H1 (cell line): ENCODE data around the gene PDGFB. TPM values are rescaled to one million over a fixed set of nuclear protein-coding genes. Genes with fewer than 3 reads are reported as not detected.

Experiments
- CTCF ChIA-PET: fragments of 300-600 bp; sonication (Branson Sonifier 250); formaldehyde crosslinking; loops from one replicate; lab custom pipeline; 2021; ENCODE audit not compliant: partially characterized antibody; lab: Charles Lee
- POLR2A ChIA-PET: fragments of 300-600 bp; sonication (Branson Sonifier 250); formaldehyde crosslinking; loops from one replicate; lab custom pipeline; 2021; ENCODE audit warnings: inconsistent platforms; ENCODE audit not compliant: partially characterized antibody; lab: Charles Lee
- DNase-seq, 2 experiments: peaks; one replicate each; pipeline versions ENCODE4 v3.0.0 to v3.0.0-alpha.2; 2010 to 2022; ENCODE audit warnings: low spot score in 2 of 2, low read depth in 1 of 2, mixed read lengths in 1 of 2
- FAIRE-seq: peaks from 2 replicates; lab custom pipeline; 2011; peaks lifted over from hg19 to GRCh38; lab: Jason Lieb, UNC
- H2AFZ ChIP-seq: 2 replicates; pipeline ENCODE4 v1.8.1; 2012; ENCODE audit warnings: low read length, inconsistent platforms
- H2AK5ac ChIP-seq: 2 replicates; pipeline ENCODE4 v1.6.1; 2013; ENCODE audit warnings: low read depth, low read length
- H2BK120ac ChIP-seq: replicated peaks from 2 replicates; pipeline ENCODE3; 2013; ENCODE audit warnings: low read depth, low read length, inconsistent platforms
- H2BK12ac ChIP-seq: 2 replicates; pipeline ENCODE4 v1.6.1; 2013; ENCODE audit warnings: low read depth, low read length
- H2BK15ac ChIP-seq: 2 replicates; pipeline ENCODE4 v1.6.1; 2013; ENCODE audit warnings: low read length
- H2BK20ac ChIP-seq: 2 replicates; pipeline ENCODE4 v1.6.1; 2013; ENCODE audit warnings: low read length
- H2BK5ac ChIP-seq: 2 replicates; pipeline ENCODE4 v1.6.1; 2013; ENCODE audit warnings: low read depth, low read length
- H3K14ac ChIP-seq: 2 replicates; pipeline ENCODE4 v1.6.1; 2013; ENCODE audit warnings: inconsistent platforms; ENCODE audit not compliant: insufficient read length
- H3K18ac ChIP-seq: 2 replicates; pipeline ENCODE4 v1.6.1; 2013; ENCODE audit warnings: low read length; ENCODE audit errors: extremely low read depth
- H3K23ac ChIP-seq: 2 replicates; pipeline ENCODE4 v1.6.1; 2013; ENCODE audit warnings: inconsistent platforms; ENCODE audit not compliant: insufficient read length
- H3K23me2 ChIP-seq: 2 replicates; pipeline ENCODE4 v1.6.1; 2013; ENCODE audit warnings: low read depth, low read length
- H3K27ac ChIP-seq: 2 replicates; pipeline ENCODE4 v1.6.1; 2011; ENCODE audit warnings: low read depth, low read length, inconsistent platforms
- H3K27me3 ChIP-seq, 4 experiments: replicated peaks in 1 of 4; 1 replicate in 1 of 4; 2 replicates in 3 of 4; pipeline versions ENCODE4 v1.6.1 to v1.8.1; 2011 to 2013; ENCODE audit warnings: low read length in 3 of 4, mild to moderate bottlenecking in 3 of 4, inconsistent platforms in 2 of 4, mixed read lengths in 2 of 4, moderate library complexity in 1 of 4; ENCODE audit not compliant: control insufficient read depth in 3 of 4, insufficient read depth in 3 of 4; ENCODE audit errors: extremely low read depth in 1 of 4
- H3K36me3 ChIP-seq, 4 experiments: 2 replicates each; pipeline versions ENCODE4 v1.6.1 to v1.8.1; 2011 to 2013; ENCODE audit warnings: mild to moderate bottlenecking in 4 of 4, low read length in 3 of 4, moderate library complexity in 2 of 4, control low read depth in 1 of 4, inconsistent platforms in 1 of 4; ENCODE audit not compliant: insufficient read depth in 4 of 4, control insufficient read depth in 2 of 4
- H3K4ac ChIP-seq: replicated peaks from 2 replicates; pipeline ENCODE3; 2013; ENCODE audit warnings: low read length, low read depth, mixed read lengths, inconsistent platforms; ENCODE audit not compliant: insufficient read length
- H3K4me1 ChIP-seq, 4 experiments: replicated peaks in 1 of 4; 1 replicate in 1 of 4; 2 replicates in 3 of 4; pipeline versions ENCODE4 v1.6.1 to v1.8.1; 2011 to 2013; ENCODE audit warnings: low read length in 3 of 4, inconsistent platforms in 2 of 4, mixed read lengths in 1 of 4; ENCODE audit not compliant: insufficient read depth in 4 of 4, control insufficient read depth in 3 of 4
- H3K4me2 ChIP-seq, 2 experiments: 2 replicates each; pipeline versions ENCODE4 v1.6.1 to v1.8.1; 2011 to 2013; ENCODE audit warnings: low read depth in 2 of 2, low read length in 2 of 2, control low read depth in 1 of 2, inconsistent platforms in 1 of 2, mild to moderate bottlenecking in 1 of 2; ENCODE audit not compliant: insufficient read depth in 1 of 2
- H3K4me3 ChIP-seq, 4 experiments: fragments of 200-600, 300-600 bp in 1 of 4; sonication (generic), shearing (Covaris generic), sonication (Bioruptor Twin) in 1 of 4; 2 replicates each; pipeline versions ENCODE4 v1.5.1 to v1.8.1; 2011 to 2016; ENCODE audit warnings: low read length in 4 of 4, low read depth in 3 of 4, control low read depth in 2 of 4, inconsistent platforms in 2 of 4, mild to moderate bottlenecking in 2 of 4, mixed read lengths in 1 of 4, moderate library complexity in 1 of 4; ENCODE audit not compliant: insufficient read depth in 2 of 4; ENCODE audit errors: extremely low read depth in 1 of 4
- H3K56ac ChIP-seq: replicated peaks from 2 replicates; pipeline ENCODE3; 2013; ENCODE audit warnings: low read depth, mild to moderate bottlenecking, mixed read lengths, low read length, inconsistent platforms; ENCODE audit not compliant: insufficient read length
- H3K79me1 ChIP-seq: 2 replicates; pipeline ENCODE4 v1.6.1; 2013; ENCODE audit warnings: low read depth, low read length, control low read depth
- H3K79me2 ChIP-seq, 2 experiments: 2 replicates each; pipeline versions ENCODE4 v1.6.1 to v1.8.1; 2012 to 2013; ENCODE audit warnings: low read length in 2 of 2, mild to moderate bottlenecking in 2 of 2, inconsistent platforms in 1 of 2; ENCODE audit not compliant: insufficient read depth in 2 of 2, control insufficient read depth in 1 of 2
- H3K9ac ChIP-seq, 4 experiments: replicated peaks in 1 of 4; 1 replicate in 1 of 4; 2 replicates in 3 of 4; pipeline versions ENCODE4 v1.6.1 to v1.8.1; 2011 to 2013; ENCODE audit warnings: low read depth in 3 of 4, low read length in 3 of 4, control low read depth in 2 of 4, mild to moderate bottlenecking in 2 of 4, moderate library complexity in 2 of 4, inconsistent platforms in 1 of 4; ENCODE audit errors: extremely low read depth in 1 of 4
- H3K9me3 ChIP-seq, 2 experiments: 2 replicates each; pipeline versions ENCODE4 v1.6.1 to v1.8.1; 2012 to 2013; ENCODE audit warnings: mild to moderate bottlenecking in 2 of 2, moderate library complexity in 2 of 2, control low read depth in 1 of 2, inconsistent platforms in 1 of 2, low read depth in 1 of 2, low read length in 1 of 2, mixed read lengths in 1 of 2; ENCODE audit not compliant: insufficient read depth in 2 of 2
- H4K20me1 ChIP-seq, 2 experiments: replicated peaks in 1 of 2; 2 replicates each; pipeline versions ENCODE3 to v1.8.1; 2011 to 2013; ENCODE audit warnings: inconsistent platforms in 2 of 2, low read length in 2 of 2, mild to moderate bottlenecking in 1 of 2; ENCODE audit not compliant: insufficient read depth in 2 of 2, control insufficient read depth in 1 of 2
- H4K5ac ChIP-seq: 2 replicates; pipeline ENCODE4 v1.6.1; 2013; ENCODE audit warnings: low read length, low read depth, mixed read lengths, inconsistent platforms; ENCODE audit not compliant: insufficient read length
- H4K8ac ChIP-seq: 2 replicates; pipeline ENCODE4 v1.8.0; 2013; ENCODE audit warnings: mild to moderate bottlenecking, moderate library complexity, low read length, inconsistent platforms; ENCODE audit not compliant: insufficient read depth; ENCODE audit errors: extremely low read depth
- H4K91ac ChIP-seq: replicated peaks from 2 replicates; pipeline ENCODE3; 2013; ENCODE audit warnings: low read length, mixed read lengths, inconsistent platforms; ENCODE audit not compliant: insufficient read length
- CBX8 ChIP-seq: fragments of 300-800, 300-1000 bp; sonication (generic); IDR thresholded peaks from 2 replicates; pipeline ENCODE4 v1.7.1; 2016; ENCODE audit warnings: low read depth, low read length, borderline replicate concordance
- CEBPB ChIP-seq: IDR thresholded peaks from 2 replicates; pipeline ENCODE4 v1.6.1; 2012; ENCODE audit warnings: low read depth, low read length
- CREB1 ChIP-seq: IDR thresholded peaks from 2 replicates; pipeline ENCODE4 v1.6.1; 2012; ENCODE audit warnings: inconsistent platforms
- FOSL1 ChIP-seq: IDR thresholded peaks from 2 replicates; pipeline ENCODE4 v1.6.1; 2011; ENCODE audit warnings: mild to moderate bottlenecking, low read depth, low read length, moderate library complexity; ENCODE audit not compliant: insufficient read depth
- MAX ChIP-seq: IDR thresholded peaks from 2 replicates; pipeline ENCODE4 v1.6.1; 2012; ENCODE audit warnings: inconsistent platforms
- RAD21 ChIP-seq, 2 experiments: IDR thresholded peaks in 1 of 2; conservative IDR thresholded peaks in 1 of 2; 2 replicates each; pipeline ENCODE4 v1.6.1; 2011; ENCODE audit warnings: low read depth in 2 of 2, low read length in 2 of 2, improper control_type of control experiment in 1 of 2, inconsistent platforms in 1 of 2, mild to moderate bottlenecking in 1 of 2, moderate library complexity in 1 of 2
- RBBP5 ChIP-seq: IDR thresholded peaks from 2 replicates; pipeline ENCODE4 v1.7.1; 2012; ENCODE audit warnings: low read depth, mild to moderate bottlenecking, inconsistent platforms, low read length, moderate library complexity, borderline replicate concordance
- SAP30 ChIP-seq: fragments of 300-600 bp; sonication (generic); IDR thresholded peaks from 2 replicates; pipeline ENCODE4 v1.7.1; 2012; ENCODE audit warnings: low read length, moderate library complexity, mild to moderate bottlenecking, inconsistent platforms; ENCODE audit not compliant: insufficient read depth, insufficient replicate concordance
- SP1 ChIP-seq: IDR thresholded peaks from 2 replicates; pipeline ENCODE4 v1.6.1; 2011; ENCODE audit warnings: low read depth, low read length
- SRF ChIP-seq: IDR thresholded peaks from 2 replicates; pipeline ENCODE4 v1.6.1; 2011; ENCODE audit warnings: mild to moderate bottlenecking, low read depth, low read length, moderate library complexity
- WGBS, 2 experiments: shearing (Covaris generic) in 1 of 2; methylation state at CpG; one replicate each; pipeline versions ENCODE4 v1.1.6 to v1.1.7; 2013 to 2015; ENCODE audit warnings: low lambda C conversion rate in 2 of 2, mixed read lengths in 2 of 2, inconsistent platforms in 1 of 2, low coverage in 1 of 2, missing lambda C conversion rate in 1 of 2; ENCODE audit not compliant: insufficient replicate concordance in 2 of 2, insufficient coverage in 1 of 2, insufficient read length in 1 of 2; ENCODE audit errors: extremely low coverage in 1 of 2, missing lambda C conversion rate in 1 of 2; 5-methylcytosine and 5-hydroxymethylcytosine counted together
- polyA plus RNA-seq, 7 experiments: library from polyadenylated mRNA; depleted of rRNA in 3 of 7; stranded (reverse) in 5 of 7; unstranded in 2 of 7; fragments of >200 nt in 5 of 7; fragments of 200-250 nt in 2 of 7; gene quantifications; 1 replicate in 5 of 7; 2 replicates in 1 of 7; 4 replicates in 1 of 7; pipeline versions ENCODE4 v1.2.1 to v1.2.3, GENCODE V29; 2011 to 2013; ENCODE audit warnings: missing spikeins in 2 of 7, mixed read lengths in 2 of 7
- total RNA-seq: library from RNA; stranded (reverse); fragmentation: NEBNext Ultra II Directional; extraction: Animal tissue kit (Norgen Biotek cat#: 25700); gene quantifications from 2 replicates; pipeline ENCODE4 v1.2.1, GENCODE V29; 2021

Gene PDGFB
- total and polyA plus RNA-seq, 2 of the 8 experiments (the other 6 are each of a cell fraction or from before 2014, with no cell fraction given): 3.9 to 8.5 TPM

- H3K23me2 ChIP-seq: no peaks in the 10 kb centered on the region
- no peak overlapping the region for H4K91ac ChIP-seq
- FAIRE-seq: no peak
- DNase-seq: no peak
- no peak overlapping the region for H3K9ac ChIP-seq
- no peak overlapping the region for H3K23ac ChIP-seq
- no peaks in the 10 kb centered on the region for H3K36me3 ChIP-seq
- H2BK5ac ChIP-seq: no peak overlapping the region; the same call in 1 of the 2 replicates
- H2BK120ac ChIP-seq: no peak overlapping the region
- H3K56ac ChIP-seq: no peak overlapping the region
- CTCF ChIA-PET: interaction anchor here (0.6 to 3.0 kb wide), 11 partner anchors 10 to 130 kb away, joined by 3 to 19 read pairs (median 3); no protein-coding TSS in a partner anchor
- H2BK15ac ChIP-seq: 0 out of 2 replicates have a peak overlapping the region, but pooled peaks have one; percentile 29
- no peak overlapping the region; the same call in 1 of the 2 replicates for H2AK5ac ChIP-seq
- H3K79me2 ChIP-seq: no peaks in the 10 kb centered on the region
- no peak overlapping the region for H3K4me3 ChIP-seq
- no peaks in the 10 kb centered on the region for H3K27me3 ChIP-seq
- H3K79me1 ChIP-seq: no peaks in the 10 kb centered on the region
- no peak overlapping the region for H4K8ac ChIP-seq
- no peak overlapping the region for H4K5ac ChIP-seq
- H3K14ac ChIP-seq: no peak overlapping the region
- peaks cover 0 to 14% (median 7%) of the 10 kb centered on the region in 4 experiments; a peak in 6 of 7 replicates for H3K4me1 ChIP-seq
- 91% methylated on average over 26 of the region's 27 CpGs; no CpG with 5 or more reads in 1 of the 2 experiments for WGBS, 2 experiments
- H3K27ac ChIP-seq: no peak overlapping the region
- H2BK12ac ChIP-seq: peak overlapping the region; percentile 75; the same call in 1 of the 2 replicates
- no peaks in the 10 kb centered on the region for H3K9me3 ChIP-seq
- H3K18ac ChIP-seq: no peak overlapping the region
- POLR2A ChIA-PET: interaction anchor here (1.1 to 37.3 kb wide), 4 partner anchors 14 to 34 kb away, joined by 3 to 692 read pairs (median 4); partner anchors contain the start of gene RPL3
- no peak overlapping the region for H2AFZ ChIP-seq
- peak overlapping the region; percentile 16; the same call in 1 of the 2 replicates for H2BK20ac ChIP-seq
- no peaks in the 10 kb centered on the region for H4K20me1 ChIP-seq
- H3K4ac ChIP-seq: peak overlapping the region; percentile 53
- no peak overlapping the region for H3K4me2 ChIP-seq
- TF ChIP-seq SAP30 (no peak), RAD21 (IDR thresholded peaks at IDR 0.05 in 1 of 2, conservative IDR thresholded peaks at IDR 0.05 in 1 of 2; ENCODE audit: low read depth in 2 of 2, low read length in 2 of 2) (no peak), CEBPB (no peak), SP1 (no peak), CREB1 (no peak), SRF (no peak), MAX (no peak), FOSL1 (no peak), CBX8 (no peak), RBBP5 (no peak)
Observed at GRCh38 chr22:39283322-39284141, 38.8 kb upstream of the PDGFB start.
